Measurements from ENCODE around the gene PDP2. TPM values are rescaled to one million over a fixed set of nuclear protein-coding genes. Genes with fewer than 3 reads are reported as not detected.

PDP2 gene
- polyA plus RNA-seq, 1 experiment, result 12.1 TPM

GRCh38 chr16:66920299-66920590 is 39.9 kb downstream of the PDP2 start:
- no peak for TF ChIP-seq CTCF (IDR thresholded peaks at IDR 0.05; ENCODE audit: low read depth, low read length)
- H3K9me3 ChIP-seq (ENCODE audit: control insufficient read depth, insufficient read depth, low read length), result peaks cover 2% of the 10 kb centered on the region; the same call in 1 of the 2 replicates
- CTCF ChIA-PET, result interaction anchor here (0.5 to 3.4 kb wide), 4 partner anchors 10 to 482 kb away, joined by 4 to 11 read pairs (median 8); no protein-coding TSS in a partner anchor

GRCh38 chr16:66920924-66921680 is 40.8 kb downstream of the PDP2 start:
- CTCF ChIA-PET, result interaction anchor here (0.5 to 3.4 kb wide), 4 partner anchors 12 to 482 kb away, joined by 3 to 11 read pairs (median 5); no protein-coding TSS in a partner anchor

More at GRCh38 chr16:66920299-66920590, 39.9 kb downstream of the PDP2 start:
- no peak for DNase-seq (ENCODE audit: low read depth, low spot score)
- POLR2A ChIA-PET, result interaction anchor here (1.1 kb wide), 1 partner anchor 13 kb away, joined by 3 read pairs; no protein-coding TSS in a partner anchor
- H3K27me3 ChIP-seq (ENCODE audit: control insufficient read depth, insufficient read depth, low read length), result peaks cover 42% of the 10 kb centered on the region
- H3K4me3 ChIP-seq (ENCODE audit: low read depth, low read length), result no peak overlapping the region
- no peak overlapping the region for H3K27ac ChIP-seq (ENCODE audit: low read depth, low read length)

GRCh38 chr16:66921729-66922450 is 41.6 kb downstream of the PDP2 start:
- TF ChIP-seq CTCF (IDR thresholded peaks at IDR 0.05; ENCODE audit: low read depth, low read length), result no peak
- Histone ChIP-seq H3K27me3 (ENCODE audit: control insufficient read depth, insufficient read depth, low read length) (peaks cover 33% of the 10 kb centered on the region), H3K4me3 (ENCODE audit: low read depth, low read length) (no peak overlapping the region), H3K9me3 (ENCODE audit: control insufficient read depth, insufficient read depth, low read length) (peaks cover 2% of the 10 kb centered on the region; the same call in 1 of the 2 replicates), H3K27ac (ENCODE audit: low read depth, low read length) (no peak overlapping the region)
- ChIA-PET CTCF (interaction anchor here (1.0 to 3.4 kb wide), 2 partner anchors 12 to 53 kb away, joined by 3 to 11 read pairs; no protein-coding TSS in a partner anchor), POLR2A (no interaction called here)
- no peak for DNase-seq (ENCODE audit: low read depth, low spot score)

More at GRCh38 chr16:66920924-66921680, 40.8 kb downstream of the PDP2 start:
- no peak for DNase-seq (ENCODE audit: low read depth, low spot score)
- Histone ChIP-seq H3K27ac (ENCODE audit: low read depth, low read length) (no peak overlapping the region), H3K4me3 (ENCODE audit: low read depth, low read length) (no peak overlapping the region), H3K9me3 (ENCODE audit: control insufficient read depth, insufficient read depth, low read length) (peaks cover 2% of the 10 kb centered on the region; the same call in 1 of the 2 replicates), H3K27me3 (ENCODE audit: control insufficient read depth, insufficient read depth, low read length) (peaks cover 39% of the 10 kb centered on the region)
- TF ChIP-seq CTCF (IDR thresholded peaks at IDR 0.05; ENCODE audit: low read depth, low read length), result no peak
- POLR2A ChIA-PET, result no interaction called here

- POLR2A ChIA-PET, result no interaction called here
- no peak for TF ChIP-seq CTCF (IDR thresholded peaks at IDR 0.05; ENCODE audit: low read depth, low read length)
- H3K4me3 ChIP-seq (ENCODE audit: low read depth, low read length), result no peak overlapping the region
- H3K27ac ChIP-seq (ENCODE audit: low read depth, low read length), result no peak overlapping the region
- peaks cover 28% of the 10 kb centered on the region for H3K27me3 ChIP-seq (ENCODE audit: control insufficient read depth, insufficient read depth, low read length)
- CTCF ChIA-PET, result interaction anchor here (1.3 to 3.4 kb wide), 2 partner anchors 14 to 28 kb away, joined by 3 to 11 read pairs; no protein-coding TSS in a partner anchor
- no peak for DNase-seq (ENCODE audit: low read depth, low spot score)
- peaks cover 2% of the 10 kb centered on the region; the same call in 1 of the 2 replicates for H3K9me3 ChIP-seq (ENCODE audit: control insufficient read depth, insufficient read depth, low read length)
Measured at GRCh38 chr16:66923247-66923731, 43.0 kb downstream of the PDP2 start.

Measured in AG04450 (cell line).